ENCODE results near the gene DBF4. TPM values are rescaled to one million over a fixed set of nuclear protein-coding genes. Genes with fewer than 3 reads are reported as not detected.
"Not testable (repeated sequence)": the region's sequence is repeated elsewhere in the genome, so short reads cannot be mapped to it uniquely, and the experiment has no call there.

The DBF4 gene
- total RNA-seq, 1 experiment from 2014 or later = 52.7 TPM

DNA sequence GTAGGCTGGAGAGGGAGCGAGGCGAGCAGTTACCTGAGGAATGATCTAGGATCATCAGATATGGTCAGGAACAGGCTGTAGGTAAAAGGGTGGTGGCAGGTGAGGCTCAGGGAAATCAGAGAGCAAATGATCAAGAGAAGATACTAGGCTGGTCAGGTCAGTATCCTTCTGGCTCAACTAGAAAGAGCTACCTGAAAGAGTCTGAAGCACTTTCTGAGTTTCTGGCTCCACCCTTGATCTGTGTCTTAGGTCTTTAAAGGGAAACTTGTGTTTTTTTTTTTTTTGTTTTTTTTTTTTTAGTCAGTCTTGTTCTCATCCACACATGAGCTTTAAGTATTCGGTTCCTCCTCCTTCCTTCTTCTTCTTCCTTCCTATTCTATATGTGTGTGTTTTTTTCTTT, 68.3 kb downstream of the DBF4 start:
- Histone ChIP-seq H3K4me2 (no peak overlapping the region), H3K4me3 (no peak overlapping the region), H3K27me3 (ENCODE audit: insufficient read depth, low read depth) (no peaks in the 10 kb centered on the region), H3K9me3 (ENCODE audit: insufficient read depth, low read depth) (no peaks in the 10 kb centered on the region), H4K20me1 (ENCODE audit: insufficient read depth) (no peaks in the 10 kb centered on the region), H3K9me2 (ENCODE audit: insufficient read depth) (no peaks in the 10 kb centered on the region; the same call in 1 of the 2 replicates), H3K4me1 (replicated peaks; ENCODE audit: insufficient read depth) (no peaks in the 10 kb centered on the region), H3F3A (ENCODE audit: insufficient read depth, low read depth) (no peaks in the 10 kb centered on the region), H2AFZ (no peak overlapping the region), H3K27ac (no peak overlapping the region), H3K36me3 (ENCODE audit: low read depth) (no peaks in the 10 kb centered on the region), H3K79me2 (ENCODE audit: low read depth) (no peaks in the 10 kb centered on the region)
- DNase-seq = no peak
- no TSS peak for BruUV-seq (replicated peaks)
- TF ChIP-seq EZH2 (IDR thresholded peaks at IDR 0.05; ENCODE audit: low read depth) = no peak
- TF ChIP-seq, protein P1, sequence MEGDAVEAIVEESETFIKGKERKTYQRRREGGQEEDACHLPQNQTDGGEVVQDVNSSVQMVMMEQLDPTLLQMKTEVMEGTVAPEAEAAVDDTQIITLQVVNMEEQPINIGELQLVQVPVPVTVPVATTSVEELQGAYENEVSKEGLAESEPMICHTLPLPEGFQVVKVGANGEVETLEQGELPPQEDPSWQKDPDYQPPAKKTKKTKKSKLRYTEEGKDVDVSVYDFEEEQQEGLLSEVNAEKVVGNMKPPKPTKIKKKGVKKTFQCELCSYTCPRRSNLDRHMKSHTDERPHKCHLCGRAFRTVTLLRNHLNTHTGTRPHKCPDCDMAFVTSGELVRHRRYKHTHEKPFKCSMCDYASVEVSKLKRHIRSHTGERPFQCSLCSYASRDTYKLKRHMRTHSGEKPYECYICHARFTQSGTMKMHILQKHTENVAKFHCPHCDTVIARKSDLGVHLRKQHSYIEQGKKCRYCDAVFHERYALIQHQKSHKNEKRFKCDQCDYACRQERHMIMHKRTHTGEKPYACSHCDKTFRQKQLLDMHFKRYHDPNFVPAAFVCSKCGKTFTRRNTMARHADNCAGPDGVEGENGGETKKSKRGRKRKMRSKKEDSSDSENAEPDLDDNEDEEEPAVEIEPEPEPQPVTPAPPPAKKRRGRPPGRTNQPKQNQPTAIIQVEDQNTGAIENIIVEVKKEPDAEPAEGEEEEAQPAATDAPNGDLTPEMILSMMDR (conservative IDR thresholded peaks at IDR 0.05) = no peak
- intact Hi-C loops (cut with micrococcal nuclease; ENCODE audit: unreplicated experiment) = no loop called here
- CTCF ChIA-PET = interaction anchor here (0.6 kb wide), 1 partner anchor 15 kb away, joined by 4 read pairs; no protein-coding TSS in a partner anchor
- POLR2A ChIA-PET (ENCODE audit: unreplicated experiment) = interaction anchor here (1.2 kb wide), 1 partner anchor 11 kb away, joined by 3 read pairs; no protein-coding TSS in a partner anchor

DNA sequence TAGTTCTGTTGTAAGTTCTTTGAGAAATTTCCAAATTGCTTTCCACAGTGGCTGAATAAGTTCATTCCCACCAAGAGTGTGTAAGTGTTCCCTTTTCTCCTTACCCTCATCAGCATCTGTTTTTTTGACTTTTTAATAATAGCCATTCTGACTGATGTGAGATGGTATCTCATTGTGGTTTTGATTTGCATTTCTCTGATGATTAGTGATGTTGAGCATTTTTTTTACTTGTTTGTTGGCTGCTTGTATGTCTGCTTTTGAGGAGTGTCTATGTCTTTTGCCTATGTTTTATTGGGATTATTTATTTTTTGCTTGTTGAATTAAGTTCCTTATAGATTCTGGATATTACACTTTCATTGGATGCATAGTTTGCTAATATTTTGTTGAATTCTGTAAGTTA, 69.6 kb downstream of the DBF4 start:
- H4K20me1 ChIP-seq (ENCODE audit: insufficient read depth); H3K36me3 ChIP-seq (ENCODE audit: low read depth); CTCF ChIA-PET; H3K4me3 ChIP-seq; H3K4me1 ChIP-seq (replicated peaks; ENCODE audit: insufficient read depth); POLR2A ChIA-PET (ENCODE audit: unreplicated experiment); H3K79me2 ChIP-seq (ENCODE audit: low read depth); H3K9me3 ChIP-seq (ENCODE audit: insufficient read depth, low read depth); DNase-seq; H3F3A ChIP-seq (ENCODE audit: insufficient read depth, low read depth); BruUV-seq (replicated peaks); H3K27ac ChIP-seq; H3K27me3 ChIP-seq (ENCODE audit: insufficient read depth, low read depth); intact Hi-C loops (cut with micrococcal nuclease; ENCODE audit: unreplicated experiment); H3K9me2 ChIP-seq (ENCODE audit: insufficient read depth); H2AFZ ChIP-seq; H3K4me2 ChIP-seq: not testable (repeated sequence)

DNA sequence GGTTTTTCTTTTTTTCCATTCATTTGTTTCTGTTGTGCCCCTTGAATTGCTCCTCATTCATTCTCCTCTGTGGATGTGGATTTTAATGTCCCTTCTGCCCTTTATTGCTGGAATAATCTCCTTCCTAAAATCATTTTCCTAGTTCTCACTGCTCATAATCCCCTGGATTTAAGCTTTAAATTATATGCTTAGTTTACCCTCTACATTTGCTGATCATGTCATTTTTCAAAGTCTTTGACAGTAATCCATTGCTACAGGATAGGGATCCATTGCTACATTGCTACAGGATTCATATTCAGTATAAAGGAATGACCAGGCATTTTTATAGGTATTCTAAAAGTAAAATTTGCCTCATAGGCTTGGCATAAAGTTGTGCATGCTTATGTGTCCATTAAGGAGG, 72.1 kb downstream of the DBF4 start:
- intact Hi-C loops (cut with micrococcal nuclease; ENCODE audit: unreplicated experiment) = no loop called here
- CTCF ChIA-PET = interaction anchor here (0.6 kb wide), 1 partner anchor 68 kb away, joined by 7 read pairs; no protein-coding TSS in a partner anchor
- no peak overlapping the region for H2AFZ ChIP-seq

More for the DNA sequence above, 72.1 kb downstream of the DBF4 start:
- no peaks in the 10 kb centered on the region for H3K27me3 ChIP-seq (ENCODE audit: insufficient read depth, low read depth)
- no TSS peak for BruUV-seq (replicated peaks)
- no peak overlapping the region for H3K4me3 ChIP-seq
- TF ChIP-seq EZH2 (IDR thresholded peaks at IDR 0.05; ENCODE audit: low read depth) = no peak
- TF ChIP-seq, protein P1 (conservative IDR thresholded peaks at IDR 0.05) = no peak
- H3K9me3 ChIP-seq (ENCODE audit: insufficient read depth, low read depth) = no peaks in the 10 kb centered on the region
- no peaks in the 10 kb centered on the region for H4K20me1 ChIP-seq (ENCODE audit: insufficient read depth)
- H3K9me2 ChIP-seq (ENCODE audit: insufficient read depth) = no peaks in the 10 kb centered on the region; the same call in 1 of the 2 replicates
- H3K4me1 ChIP-seq (replicated peaks; ENCODE audit: insufficient read depth) = no peaks in the 10 kb centered on the region
- H3F3A ChIP-seq (ENCODE audit: insufficient read depth, low read depth) = no peaks in the 10 kb centered on the region
- no peak overlapping the region for H3K4me2 ChIP-seq
- no peak for DNase-seq
- no peaks in the 10 kb centered on the region for H3K79me2 ChIP-seq (ENCODE audit: low read depth)
- POLR2A ChIA-PET (ENCODE audit: unreplicated experiment) = no interaction called here
- H3K27ac ChIP-seq = no peak overlapping the region
- H3K36me3 ChIP-seq (ENCODE audit: low read depth) = no peaks in the 10 kb centered on the region

Other genes starting within 250 kb of the DBF4 start
- 0.20 TPM in 1 of 2 replicates, not detected in the other for gene RUNDC3B, start 248.1 kb upstream of the DBF4 start, total RNA-seq (2021)
- gene SLC25A40, start 133 bp upstream of the DBF4 start, total RNA-seq (2021) = 33.5 and 47.7 TPM in 2 replicates
- 13.0 and 14.0 TPM in 2 replicates for gene ADAM22, start 57.8 kb downstream of the DBF4 start, total RNA-seq (2021)

Measured in PC-9 (cell line).